ENCODE measurements around the gene ELMO1.
A peak's percentile ranks its signal among the peaks of the same experiment; 100 is the strongest.

The ELMO1 gene

GRCh38 chr7:37377231-37377630, 71.4 kb downstream of the ELMO1 start:
- peak in 1 of 3 experiments; percentile 11 for DNase-seq
- H3K36me3 Mint-ChIP-seq (ENCODE audit: insufficient read depth): no peaks in the 10 kb centered on the region
- peak; percentile 41 for ATAC-seq (replicated peaks)
- H3K27ac Mint-ChIP-seq: peak overlapping the region in 1 of 2 donors; percentile 27
- peaks cover 16 to 28% of the 10 kb centered on the region in 2 donors for H3K4me1 Mint-ChIP-seq (ENCODE audit: low read depth in 2 of 2)
- H3K27me3 Mint-ChIP-seq: no peaks in the 10 kb centered on the region
- H3K9me3 Mint-ChIP-seq: peaks cover 0 to 2% of the 10 kb centered on the region in 2 donors
- H3K4me3 Mint-ChIP-seq: peak overlapping the region in 1 of 2 donors; percentile 44

DNA sequence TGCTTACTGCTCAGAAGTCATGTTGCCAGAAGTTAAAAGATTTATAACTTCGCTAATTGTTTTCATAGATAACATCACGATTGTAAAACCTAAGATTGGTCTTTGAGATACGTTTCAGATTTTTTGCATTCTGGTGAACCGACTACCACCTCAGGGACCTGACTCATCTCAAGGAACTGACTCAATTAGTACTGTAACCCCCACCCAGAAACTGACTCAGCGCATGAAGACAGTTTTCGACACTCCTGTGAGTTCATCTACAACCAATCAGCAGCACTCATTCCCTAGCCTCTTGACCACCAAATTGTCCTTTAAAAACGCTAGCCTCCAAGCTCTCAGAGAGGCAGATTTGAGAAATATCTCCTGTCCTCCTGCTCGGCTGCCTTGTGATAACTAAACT, 72.3 kb downstream of the ELMO1 start:
- H3K9me3 Mint-ChIP-seq: peaks cover 0 to 2% of the 10 kb centered on the region in 2 donors
- H3K27ac Mint-ChIP-seq: no peak overlapping the region
- no peaks in the 10 kb centered on the region for H3K27me3 Mint-ChIP-seq
- no peaks in the 10 kb centered on the region for H3K36me3 Mint-ChIP-seq (ENCODE audit: insufficient read depth)
- ATAC-seq (replicated peaks): no peak
- H3K4me1 Mint-ChIP-seq (ENCODE audit: low read depth in 2 of 2): peaks cover 16 to 28% of the 10 kb centered on the region in 2 donors
- DNase-seq: no peak
- H3K4me3 Mint-ChIP-seq: peak overlapping the region in 1 of 2 donors; percentile 44

GRCh38 chr7:37372750-37373149, 75.9 kb downstream of the ELMO1 start:
- no peak for DNase-seq
- ATAC-seq (replicated peaks): no peak
- Mint-ChIP-seq H3K27ac (no peak overlapping the region), H3K4me1 (ENCODE audit: low read depth in 2 of 2) (peaks cover 19 to 28% of the 10 kb centered on the region in 2 donors), H3K9me3 (peaks cover 0 to 2% of the 10 kb centered on the region in 2 donors), H3K4me3 (no peak overlapping the region), H3K36me3 (ENCODE audit: insufficient read depth) (no peaks in the 10 kb centered on the region), H3K27me3 (no peaks in the 10 kb centered on the region)

- no peak for DNase-seq
- ATAC-seq (replicated peaks): no peak
- H3K4me3 Mint-ChIP-seq: no peak overlapping the region
Measured at GRCh38 chr7:37371755-37372154, 76.9 kb downstream of the ELMO1 start.

GRCh38 chr7:37369906-37370305, 78.8 kb downstream of the ELMO1 start:
- ATAC-seq (replicated peaks): no peak

More at GRCh38 chr7:37371755-37372154, 76.9 kb downstream of the ELMO1 start:
- H3K4me1 Mint-ChIP-seq (ENCODE audit: low read depth in 2 of 2): peaks cover 23 to 30% of the 10 kb centered on the region in 2 donors
- H3K27me3 Mint-ChIP-seq: no peaks in the 10 kb centered on the region
- H3K27ac Mint-ChIP-seq: no peak overlapping the region
- H3K9me3 Mint-ChIP-seq: peaks cover 0 to 2% of the 10 kb centered on the region in 2 donors
- H3K36me3 Mint-ChIP-seq (ENCODE audit: insufficient read depth): no peaks in the 10 kb centered on the region

DNA sequence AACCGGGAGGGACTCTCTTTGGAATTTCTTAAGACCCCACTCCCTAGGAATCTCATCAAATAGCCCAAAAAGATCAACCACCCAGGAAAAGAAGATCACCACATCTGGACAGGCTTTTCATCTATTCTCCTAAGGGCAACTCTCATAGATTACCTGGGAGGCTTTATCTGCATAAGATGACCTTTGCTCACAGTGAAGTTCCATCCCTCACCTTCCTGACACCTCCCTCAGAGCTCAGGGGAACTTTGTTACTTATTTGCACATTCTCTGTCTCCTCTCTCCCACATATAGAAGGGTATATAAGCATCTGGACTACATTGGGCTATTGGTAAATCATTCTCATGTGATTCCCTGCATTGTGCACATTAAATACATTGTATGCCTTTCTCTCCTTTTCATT, 80.1 kb downstream of the ELMO1 start:
- Mint-ChIP-seq H3K4me1 (ENCODE audit: low read depth in 2 of 2) (peaks cover 35 to 41% of the 10 kb centered on the region in 2 donors), H3K9me3 (no peaks in the 10 kb centered on the region), H3K36me3 (ENCODE audit: insufficient read depth) (no peaks in the 10 kb centered on the region), H3K4me3 (no peak overlapping the region), H3K27me3 (no peaks in the 10 kb centered on the region), H3K27ac (no peak overlapping the region)
- ATAC-seq (replicated peaks) (no peak), DNase-seq (no peak)

More at GRCh38 chr7:37369906-37370305, 78.8 kb downstream of the ELMO1 start:
- DNase-seq: no peak
- peaks cover 31 to 36% of the 10 kb centered on the region in 2 donors for H3K4me1 Mint-ChIP-seq (ENCODE audit: low read depth in 2 of 2)
- H3K27me3 Mint-ChIP-seq: no peaks in the 10 kb centered on the region
- H3K9me3 Mint-ChIP-seq: no peaks in the 10 kb centered on the region
- no peak overlapping the region for H3K4me3 Mint-ChIP-seq
- no peaks in the 10 kb centered on the region for H3K36me3 Mint-ChIP-seq (ENCODE audit: insufficient read depth)
- no peak overlapping the region for H3K27ac Mint-ChIP-seq

DNA sequence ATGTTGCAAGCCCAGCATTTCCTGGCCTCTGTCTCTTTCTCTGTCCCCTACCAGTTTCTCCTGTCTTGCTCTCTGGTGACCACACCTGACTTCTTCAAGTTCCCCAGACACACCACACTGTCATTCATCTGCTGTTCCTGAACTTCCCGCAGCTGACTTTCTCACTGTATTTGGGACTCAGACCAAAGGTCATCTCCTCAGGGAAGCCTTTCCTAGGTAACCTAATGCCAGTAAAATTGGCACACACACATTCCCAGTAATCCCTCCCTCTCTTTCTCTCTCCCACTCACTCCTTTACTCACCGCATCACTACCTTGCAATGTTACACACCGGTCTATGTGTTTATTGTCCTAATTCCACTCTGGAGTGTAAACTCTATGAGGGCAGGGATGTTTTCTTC, 81.7 kb downstream of the ELMO1 start:
- Mint-ChIP-seq H3K27me3 (no peaks in the 10 kb centered on the region), H3K27ac (no peak overlapping the region), H3K36me3 (ENCODE audit: insufficient read depth) (no peaks in the 10 kb centered on the region), H3K4me1 (ENCODE audit: low read depth in 2 of 2) (peaks cover 41 to 42% of the 10 kb centered on the region in 2 donors), H3K9me3 (no peaks in the 10 kb centered on the region), H3K4me3 (no peak overlapping the region)
- no peak for ATAC-seq (replicated peaks)
- DNase-seq: no peak

DNA sequence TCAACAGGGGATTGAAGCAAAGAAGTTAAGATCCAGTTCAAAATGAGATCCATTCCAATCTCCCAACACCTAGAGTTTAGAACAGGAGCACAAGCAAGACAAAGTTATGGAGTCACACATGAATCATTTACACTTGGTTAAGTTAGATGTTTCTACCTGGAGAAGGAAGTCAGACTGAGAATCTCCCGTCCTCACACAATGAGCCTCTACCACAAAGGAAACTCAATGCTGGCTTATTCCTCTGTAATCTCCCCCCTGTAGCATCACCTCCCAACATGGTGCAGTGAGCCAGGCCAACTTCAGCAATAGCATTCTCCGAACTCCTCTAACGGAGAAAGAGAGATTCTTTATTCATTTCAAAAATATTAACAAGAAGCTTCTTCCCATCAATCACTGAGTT, 82.2 kb downstream of the ELMO1 start:
- Mint-ChIP-seq H3K36me3 (ENCODE audit: insufficient read depth) (no peaks in the 10 kb centered on the region), H3K4me1 (ENCODE audit: low read depth in 2 of 2) (peaks cover 42 to 46% of the 10 kb centered on the region in 2 donors), H3K9me3 (no peaks in the 10 kb centered on the region), H3K4me3 (peak overlapping the region in 1 of 2 donors; percentile 10), H3K27me3 (no peaks in the 10 kb centered on the region), H3K27ac (no peak overlapping the region)
- ATAC-seq (replicated peaks) (no peak), DNase-seq (no peak)

- Mint-ChIP-seq H3K4me1 (ENCODE audit: low read depth in 2 of 2) (peaks cover 44 to 52% of the 10 kb centered on the region in 2 donors), H3K4me3 (peak overlapping the region in 1 of 2 donors; percentile 6), H3K27ac (no peak overlapping the region), H3K36me3 (ENCODE audit: insufficient read depth) (no peaks in the 10 kb centered on the region), H3K9me3 (no peaks in the 10 kb centered on the region), H3K27me3 (no peaks in the 10 kb centered on the region)
- DNase-seq (no peak), ATAC-seq (replicated peaks) (peak; percentile 69)
Measured at GRCh38 chr7:37365405-37365804, 83.3 kb downstream of the ELMO1 start.

DNA sequence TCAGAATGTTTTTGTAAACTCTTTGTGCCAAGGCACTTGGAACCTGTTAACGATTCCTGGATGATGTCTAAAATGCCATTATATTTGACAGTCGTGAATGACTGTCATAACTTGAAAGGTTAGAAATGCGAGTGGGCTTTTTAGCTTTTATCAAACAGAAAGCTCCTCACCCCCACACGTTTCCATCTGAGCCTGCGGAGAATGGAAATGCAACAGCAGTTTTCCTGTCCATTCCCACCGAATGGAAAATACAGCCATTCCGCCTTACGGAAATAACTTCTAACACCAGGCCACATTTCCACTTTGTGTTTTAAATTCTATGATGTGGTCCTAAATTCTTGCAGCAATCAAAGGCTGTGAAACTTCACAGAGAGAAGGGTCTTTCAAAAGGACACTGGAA, 83.8 kb downstream of the ELMO1 start:
- Mint-ChIP-seq H3K27me3 (no peaks in the 10 kb centered on the region), H3K36me3 (ENCODE audit: insufficient read depth) (no peaks in the 10 kb centered on the region), H3K27ac (no peak overlapping the region), H3K9me3 (no peaks in the 10 kb centered on the region), H3K4me3 (no peak overlapping the region), H3K4me1 (ENCODE audit: low read depth in 2 of 2) (peaks cover 40 to 50% of the 10 kb centered on the region in 2 donors)
- DNase-seq: no peak
- no peak for ATAC-seq (replicated peaks)

GRCh38 chr7:37363536-37364491, 84.8 kb downstream of the ELMO1 start:
- no peak for ATAC-seq (replicated peaks)
- Mint-ChIP-seq H3K4me3 (no peak overlapping the region), H3K27ac (peak overlapping the region; percentile 2 to 33)

GRCh38 chr7:37362802-37363201, 85.9 kb downstream of the ELMO1 start:
- ATAC-seq (replicated peaks) (no peak), DNase-seq (no peak)
- peaks cover 36 to 52% of the 10 kb centered on the region in 2 donors for H3K4me1 Mint-ChIP-seq (ENCODE audit: low read depth in 2 of 2)
- no peaks in the 10 kb centered on the region for H3K36me3 Mint-ChIP-seq (ENCODE audit: insufficient read depth)
- H3K9me3 Mint-ChIP-seq: no peaks in the 10 kb centered on the region
- peak overlapping the region in 1 of 2 donors; percentile 2 for H3K27ac Mint-ChIP-seq
- H3K27me3 Mint-ChIP-seq: no peaks in the 10 kb centered on the region
- no peak overlapping the region for H3K4me3 Mint-ChIP-seq

More at GRCh38 chr7:37363536-37364491, 84.8 kb downstream of the ELMO1 start:
- Mint-ChIP-seq H3K36me3 (ENCODE audit: insufficient read depth) (no peaks in the 10 kb centered on the region), H3K9me3 (no peaks in the 10 kb centered on the region), H3K27me3 (no peaks in the 10 kb centered on the region), H3K4me1 (ENCODE audit: low read depth in 2 of 2) (peaks cover 38 to 48% of the 10 kb centered on the region in 2 donors)
- DNase-seq: no peak

DNA sequence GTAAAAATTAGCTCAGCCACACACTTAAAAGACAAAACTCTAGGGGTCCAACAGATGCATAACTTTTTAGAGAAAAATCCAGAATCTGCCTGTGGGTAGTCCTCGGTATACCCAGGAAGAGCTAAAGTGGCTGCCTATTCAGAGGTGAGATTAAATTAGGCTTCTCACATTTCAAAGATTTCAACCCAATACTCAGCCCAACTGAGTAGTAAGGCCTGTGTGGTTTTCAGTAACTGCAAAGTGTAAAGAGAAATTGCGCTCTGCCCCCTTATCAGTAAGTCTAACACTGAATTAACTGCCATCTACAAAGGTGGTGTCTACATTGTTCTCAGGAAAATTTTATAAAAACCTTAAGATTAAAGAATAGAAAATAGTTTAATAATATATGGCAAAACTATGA, 88.2 kb downstream of the ELMO1 start:
- Mint-ChIP-seq H3K27me3 (no peaks in the 10 kb centered on the region), H3K4me1 (ENCODE audit: low read depth in 2 of 2) (peaks cover 34 to 42% of the 10 kb centered on the region in 2 donors)

More for the DNA sequence above, 88.2 kb downstream of the ELMO1 start:
- Mint-ChIP-seq H3K4me3 (peak overlapping the region in 1 of 2 donors; percentile 44), H3K36me3 (ENCODE audit: insufficient read depth) (no peaks in the 10 kb centered on the region), H3K9me3 (no peaks in the 10 kb centered on the region), H3K27ac (peak overlapping the region in 1 of 2 donors; percentile 84)
- ATAC-seq (replicated peaks): peak; percentile 36
- no peak for DNase-seq

Measured in effector memory CD8-positive, alpha-beta T cell (primary cell).